ENCODE data around the gene TTLL9.

TTLL9 gene

DNA sequence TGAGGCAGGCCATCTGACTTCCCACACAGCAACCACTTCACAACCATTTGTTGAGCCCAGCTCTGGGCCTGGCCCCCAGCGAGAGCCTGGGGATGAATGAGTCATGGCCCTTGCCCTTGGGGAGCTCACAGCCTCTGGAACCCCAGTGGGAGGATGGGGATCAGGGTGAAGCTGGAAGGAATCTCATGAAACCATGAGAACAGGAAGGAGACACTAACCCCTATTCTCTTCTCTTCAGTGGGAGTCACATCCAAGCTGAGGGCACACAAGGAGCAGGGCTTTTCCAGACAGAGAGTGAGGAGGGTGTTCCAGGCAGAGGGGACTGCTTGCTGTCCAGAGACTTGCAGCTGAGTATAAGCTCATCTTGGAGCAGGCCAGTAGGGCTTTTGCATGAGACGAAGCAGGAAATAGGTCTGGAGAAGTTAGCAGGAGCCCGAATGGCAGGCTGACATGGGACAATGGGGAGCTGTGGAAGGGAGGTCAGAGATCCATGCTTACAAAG lies 32.5 kb upstream of the TTLL9 start:
- DNase-seq = no peak

- DNase-seq = no peak
These were observed 31.7 kb upstream of the TTLL9 start for GRCh38 chr20:31838646-31839292.

- no peak for DNase-seq
These were observed 30.5 kb upstream of the TTLL9 start for GRCh38 chr20:31839782-31840487.

DNA sequence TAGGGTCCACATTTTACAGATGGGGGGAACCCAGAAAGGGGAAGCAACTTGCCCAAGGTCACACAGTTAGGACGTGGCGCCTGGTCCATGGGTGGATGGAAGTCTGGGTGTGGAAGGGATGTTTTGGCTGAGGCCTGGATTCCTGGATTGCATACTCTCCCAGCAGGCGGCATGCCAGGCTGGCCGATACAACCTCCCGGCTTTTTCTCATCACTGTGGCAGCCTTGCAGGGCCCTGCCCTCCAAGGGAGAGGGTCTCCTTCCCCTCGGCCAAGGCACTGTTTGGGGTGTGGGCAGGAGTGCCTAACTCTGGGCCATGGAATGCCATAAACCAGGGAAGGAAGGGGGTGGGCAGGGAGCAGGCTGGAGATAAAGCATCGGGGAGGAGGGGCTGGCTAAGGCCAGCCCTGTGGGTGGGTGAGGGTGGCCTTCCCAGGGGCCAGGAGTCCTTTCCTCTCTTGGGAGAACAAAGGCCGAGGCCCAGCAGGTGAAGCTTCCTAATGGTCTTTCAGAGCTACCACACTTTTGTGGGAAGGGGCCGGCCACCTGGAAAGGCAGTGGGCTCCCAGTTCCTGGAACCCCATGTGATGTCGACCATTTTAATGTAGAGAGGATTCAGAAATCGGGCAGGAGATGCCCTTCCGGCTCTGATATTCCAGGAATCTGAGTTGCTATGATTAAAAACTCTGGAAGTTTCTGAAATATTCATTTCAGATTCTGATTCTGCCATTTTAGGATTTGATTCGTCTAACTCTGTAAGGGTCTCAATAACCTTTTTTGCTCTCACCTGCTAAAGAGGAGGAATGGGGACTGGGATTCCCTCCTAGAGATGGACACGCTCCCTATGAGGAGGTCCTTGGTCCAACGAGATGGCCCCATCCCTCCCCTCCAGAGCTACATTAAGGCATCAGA lies 29.3 kb upstream of the TTLL9 start:
- no peak for DNase-seq

DNA sequence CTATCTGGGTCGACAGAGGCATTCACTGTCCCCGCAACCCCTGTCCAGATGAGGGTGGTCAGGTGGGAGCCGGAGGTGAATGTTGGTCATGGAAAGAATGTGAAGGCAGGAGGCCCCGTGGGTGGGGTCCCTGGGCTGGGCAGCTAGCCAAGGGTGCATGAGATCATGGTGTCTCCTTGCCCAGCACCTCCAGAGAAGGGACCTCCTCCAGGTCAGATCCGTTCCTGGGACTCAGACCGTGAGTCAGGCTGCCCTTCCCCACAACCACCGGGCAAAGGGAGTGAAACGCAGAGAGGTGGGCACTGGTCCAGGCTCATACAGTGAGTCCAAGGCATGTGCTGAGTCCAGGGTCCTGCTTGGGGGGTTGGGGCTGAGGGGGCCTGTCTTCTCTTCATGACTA lies 28.5 kb upstream of the TTLL9 start:
- DNase-seq = no peak

DNA sequence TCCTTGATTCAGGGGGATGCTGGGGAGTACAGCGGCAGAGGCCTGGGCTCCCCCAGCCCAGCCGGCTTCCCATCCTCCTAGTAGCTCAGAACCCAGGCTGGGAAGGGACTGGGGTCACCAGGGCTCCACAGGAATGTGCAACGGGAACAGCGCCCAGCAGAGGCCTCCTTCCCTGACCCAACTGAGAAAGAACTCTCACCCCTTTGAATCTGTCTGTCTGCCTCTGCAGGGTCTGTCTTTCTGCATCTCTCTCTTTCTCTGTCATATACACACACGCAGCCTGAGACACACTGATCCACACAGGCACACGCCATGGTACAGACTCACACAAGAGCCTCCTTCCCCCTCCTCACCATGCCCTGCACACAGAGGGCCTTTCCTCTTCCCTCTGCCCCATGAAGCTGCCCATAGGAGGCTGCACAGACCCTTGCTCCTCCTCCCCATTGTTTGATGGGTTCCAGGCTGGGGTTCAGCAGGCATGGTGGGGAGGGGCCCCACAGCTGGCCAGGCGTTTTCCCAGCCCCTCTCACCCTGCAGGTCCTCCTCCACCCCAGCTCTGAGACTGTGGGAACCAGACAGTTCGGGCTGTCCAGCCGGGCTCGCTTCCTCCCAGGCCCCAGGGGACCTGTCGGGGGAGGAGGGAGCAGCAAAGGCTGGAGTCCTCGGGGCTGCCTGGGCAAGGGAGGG lies 27.8 kb upstream of the TTLL9 start:
- no peak for DNase-seq

DNA sequence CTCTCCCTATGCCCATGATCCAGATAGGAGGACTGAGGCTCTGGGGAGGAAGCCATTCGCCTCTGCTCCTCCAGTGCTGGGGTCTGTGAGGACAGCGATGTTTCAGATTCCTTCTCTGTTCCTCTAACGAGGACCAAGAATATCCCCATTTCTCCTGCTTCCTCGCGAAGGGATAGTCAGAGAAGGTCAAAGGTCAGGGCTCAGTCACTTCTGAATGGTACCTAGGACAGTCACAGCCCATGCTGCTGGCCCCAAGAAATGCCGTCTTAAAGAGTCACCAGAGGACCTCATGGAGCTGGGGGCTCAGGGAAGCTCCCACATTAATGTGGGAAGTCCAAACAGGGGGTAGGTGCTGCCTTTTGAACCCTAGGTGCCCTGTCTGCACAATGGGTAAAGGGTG lies 27.1 kb upstream of the TTLL9 start:
- DNase-seq = no peak

GRCh38 chr20:31843881-31844280 lies 26.6 kb upstream of the TTLL9 start:
- DNase-seq = no peak

DNA sequence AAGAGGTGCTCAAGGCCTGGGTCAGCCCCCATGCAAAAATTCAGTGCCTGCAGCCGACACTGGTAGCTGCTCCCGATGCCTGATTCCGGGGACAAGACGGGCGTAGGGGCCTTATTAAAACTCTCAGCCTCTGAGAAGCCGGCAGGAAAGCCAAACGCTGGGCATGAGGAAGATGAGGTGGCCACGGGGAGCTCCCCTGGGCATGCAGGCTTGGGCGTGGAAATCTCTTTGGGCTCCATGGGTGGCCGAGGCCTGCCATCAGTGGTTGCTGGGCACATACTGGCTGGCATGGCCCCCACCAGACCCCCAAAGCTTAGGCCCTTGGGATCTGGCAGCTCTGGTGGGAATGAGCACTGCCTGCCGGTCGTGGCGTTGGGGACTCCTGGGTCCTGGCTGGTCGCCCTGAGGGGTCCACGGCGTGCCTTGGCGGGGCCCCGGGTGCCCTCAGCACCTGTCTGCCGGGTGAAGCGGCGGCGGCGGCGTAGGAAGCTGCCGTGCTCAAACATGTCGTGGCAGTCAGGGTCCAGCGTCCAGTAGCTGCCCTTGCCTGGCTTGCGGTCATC lies 25.6 kb upstream of the TTLL9 start:
- no peak for DNase-seq

DNA sequence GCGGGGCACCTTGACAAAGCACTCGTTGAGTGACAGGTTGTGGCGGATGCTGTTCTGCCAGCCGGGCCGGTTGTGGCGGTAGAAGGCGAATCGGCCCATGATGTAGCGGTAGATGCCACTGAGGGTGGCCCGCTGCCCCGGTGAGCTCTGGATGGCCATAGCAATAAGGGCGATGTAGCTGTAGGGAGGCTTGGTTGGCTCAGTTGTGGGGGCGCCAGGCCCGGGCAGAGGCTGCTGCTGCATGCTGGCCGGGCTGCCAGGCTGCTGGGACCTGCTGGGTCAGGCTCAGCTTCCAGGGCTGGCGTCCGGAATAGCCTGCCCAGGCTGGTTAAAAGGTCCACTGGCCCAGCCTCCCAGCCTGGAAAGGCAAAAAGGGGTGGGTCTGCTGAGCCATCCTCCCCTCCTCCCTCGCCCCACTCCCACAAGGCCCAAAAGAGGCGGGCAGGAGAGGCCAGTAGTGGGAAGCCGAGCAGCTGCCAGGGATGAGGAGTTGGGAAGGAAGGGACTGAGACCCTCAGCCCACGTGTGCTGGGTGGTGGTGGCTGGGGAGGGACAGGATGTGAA lies 25.1 kb upstream of the TTLL9 start, which contains the start of gene FOXS1:
Gene FOXS1, minus strand, starts transcription at position 305 of the 564 bp plus-strand sequence. Its CDS starts 62 bp downstream, at position 243.
- no peak for DNase-seq

- no peak for DNase-seq
These were observed 23.7 kb upstream of the TTLL9 start for GRCh38 chr20:31846793-31847138.

DNA sequence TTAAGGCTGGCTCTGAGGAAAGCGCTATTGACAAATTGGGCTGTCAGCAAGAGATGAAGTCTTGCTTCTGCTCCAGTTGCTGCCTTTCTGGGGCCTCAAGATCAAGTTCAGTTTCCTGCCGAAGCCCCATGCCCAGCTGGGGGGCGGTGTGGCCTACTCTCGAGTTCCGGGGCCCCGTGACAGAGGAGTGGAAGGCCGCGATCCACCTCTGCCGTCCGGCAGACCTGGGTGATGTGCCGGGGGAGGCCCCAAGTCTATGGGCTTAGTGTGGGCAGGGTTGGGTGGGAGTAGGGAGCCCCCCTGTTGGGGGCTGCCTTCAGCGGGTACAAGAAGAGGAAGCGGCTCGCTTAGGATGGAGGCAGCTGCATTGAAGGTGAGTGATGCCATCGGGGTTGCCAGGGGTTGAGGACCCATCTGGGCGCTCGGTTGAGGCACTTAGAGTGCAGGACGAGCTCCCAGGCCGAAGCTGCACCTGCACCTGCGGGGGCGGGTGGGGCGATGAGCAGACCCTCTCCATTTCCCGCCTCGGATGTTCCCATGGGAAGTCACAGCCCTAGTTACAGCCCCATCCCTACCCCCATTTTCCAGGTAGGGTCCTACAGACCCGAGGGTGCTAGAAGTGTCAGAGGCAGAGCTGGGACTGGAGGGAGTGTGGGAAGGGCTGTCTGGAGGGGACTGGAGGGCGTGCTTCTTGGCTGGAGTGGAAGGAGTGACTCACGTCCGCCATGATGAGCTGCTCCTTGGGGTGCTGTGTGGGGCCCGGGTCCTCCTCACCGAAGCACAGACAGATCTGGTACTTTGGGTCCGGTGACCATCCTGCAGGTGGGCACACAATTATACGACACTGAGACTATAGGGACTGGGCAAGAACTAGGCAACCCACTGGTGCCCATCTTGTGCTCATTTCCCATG lies 22.1 kb upstream of the TTLL9 start:
- no peak for DNase-seq

GRCh38 chr20:31849306-31849930 lies 21.0 kb upstream of the TTLL9 start:
- DNase-seq = peak; percentile 23

DNA sequence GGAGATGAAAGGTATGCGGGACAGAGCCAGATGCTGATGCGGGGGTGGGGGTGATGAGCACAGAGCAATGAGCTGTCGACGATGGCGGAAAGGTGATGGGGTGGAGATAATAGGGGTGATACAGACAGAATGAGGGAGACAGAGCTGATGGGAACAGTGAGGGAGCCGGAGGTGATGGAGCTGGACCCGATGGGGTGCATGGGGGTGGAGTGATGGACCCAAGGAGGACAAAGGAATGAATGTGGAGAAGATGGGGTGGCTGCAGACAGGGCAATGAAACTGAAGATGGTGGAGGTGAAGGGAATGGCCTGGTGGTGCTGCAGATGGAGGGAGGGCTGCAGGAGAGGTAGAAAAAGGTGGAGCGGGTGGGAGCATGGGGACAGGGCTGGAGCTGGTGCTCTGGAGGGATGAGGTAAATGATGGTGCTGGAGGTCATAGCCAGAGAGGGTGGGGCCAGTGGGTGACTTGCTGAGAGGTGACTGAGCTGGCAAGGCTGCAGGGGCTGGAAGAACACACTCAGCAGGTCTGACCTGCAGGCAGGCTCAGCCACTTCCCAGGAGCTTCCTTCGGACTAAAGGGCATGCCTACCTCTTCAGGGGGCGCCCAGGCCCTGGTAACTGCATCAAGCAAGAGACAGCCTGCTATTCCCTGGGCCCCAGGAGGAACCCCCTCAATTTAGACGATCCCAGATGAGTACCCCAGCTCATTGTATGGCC lies 19.0 kb upstream of the TTLL9 start:
- no peak for DNase-seq

- DNase-seq = no peak
These were observed 17.0 kb upstream of the TTLL9 start for GRCh38 chr20:31853481-31853880.

DNA sequence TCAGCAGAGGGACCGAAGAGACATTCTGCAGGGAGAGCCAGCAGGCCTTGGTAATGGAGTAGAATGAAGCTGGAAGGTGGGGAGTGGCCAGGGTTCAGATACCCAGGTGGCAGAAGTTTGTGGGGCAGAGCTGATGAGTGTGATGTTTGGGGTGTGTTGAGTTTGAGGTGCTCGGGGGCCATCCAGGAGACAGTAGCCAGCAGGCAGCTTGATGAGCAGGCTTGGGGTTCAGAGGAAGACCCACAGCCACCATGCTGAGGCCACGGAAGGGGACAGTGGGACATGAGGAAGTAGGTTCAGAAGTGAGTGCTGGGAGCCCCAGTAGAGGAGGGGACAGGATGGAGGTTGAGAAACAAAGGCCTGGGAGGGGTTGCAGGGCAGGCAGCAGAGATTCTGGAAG lies 13.9 kb upstream of the TTLL9 start:
- DNase-seq = no peak

DNA sequence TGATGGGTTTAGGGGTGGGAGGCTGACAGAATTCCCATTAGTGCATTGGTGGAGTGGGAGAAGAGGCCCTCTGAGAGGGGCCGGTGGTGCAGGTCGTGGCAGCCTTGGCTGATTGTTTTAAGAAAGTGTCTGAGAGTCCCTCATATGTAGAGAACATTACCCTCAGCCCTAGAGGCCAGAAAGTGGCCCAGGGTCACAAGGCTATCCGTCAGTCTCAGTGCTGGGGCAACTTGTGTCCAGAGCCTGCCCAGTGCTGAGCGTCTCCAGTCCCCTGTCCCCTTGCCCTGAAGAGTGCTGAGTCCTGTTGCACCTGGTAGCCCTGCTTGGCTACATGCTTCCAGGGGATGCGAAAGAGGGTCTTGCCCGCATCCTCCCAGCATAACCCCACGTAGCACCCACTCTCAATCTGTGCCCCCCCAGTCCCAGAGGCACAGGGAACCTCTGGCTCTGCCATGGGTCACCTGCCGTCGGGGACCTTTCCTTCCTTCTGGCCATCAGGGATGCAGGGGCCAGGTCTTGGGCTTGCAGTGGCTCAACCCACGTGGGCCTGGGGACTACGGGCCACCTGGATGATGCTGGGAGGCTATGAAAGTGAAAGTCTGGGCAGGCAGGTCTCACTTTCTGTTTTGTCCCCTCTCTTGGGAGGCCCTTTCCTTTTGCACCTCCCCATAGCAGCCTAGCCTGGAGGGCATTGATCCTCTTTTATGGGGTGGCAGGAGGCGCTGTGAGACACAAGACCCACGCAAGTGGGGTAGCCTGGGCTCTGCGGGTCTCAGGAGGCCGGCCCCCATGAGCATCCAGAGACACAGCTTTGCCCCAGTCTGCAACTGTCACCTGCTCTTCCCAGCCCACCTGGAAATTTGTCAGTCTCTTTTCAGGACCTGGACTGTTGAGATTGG lies 12.3 kb upstream of the TTLL9 start:
- no peak for DNase-seq

DNA sequence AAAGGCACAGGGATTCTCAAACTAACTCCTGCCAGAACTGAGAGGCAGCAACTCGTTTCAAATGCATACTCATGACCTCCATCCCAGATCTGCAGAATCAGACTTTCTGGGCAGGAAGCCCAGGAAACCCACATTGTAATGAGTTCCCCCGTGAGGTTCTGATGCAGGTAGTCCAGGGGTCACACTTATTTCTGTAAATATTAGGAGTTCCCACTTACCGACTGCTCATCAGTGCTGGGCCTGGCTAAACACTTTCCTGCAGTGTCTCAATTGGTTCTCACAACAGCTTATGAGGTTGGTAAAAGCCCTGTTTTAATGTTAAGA lies 11.7 kb upstream of the TTLL9 start:
- DNase-seq = no peak

All from NCI-H2107 (cell line).